ENCODE measurements around the gene HOXB3. TPM values are rescaled to one million over a fixed set of nuclear protein-coding genes. Genes with fewer than 3 reads are reported as not detected.
A peak's percentile ranks its signal among the peaks of the same experiment; 100 is the strongest.

HOXB3 gene
- total RNA-seq, 2 donors from 2014 or later: 9.0 to 15.4 TPM

DNA sequence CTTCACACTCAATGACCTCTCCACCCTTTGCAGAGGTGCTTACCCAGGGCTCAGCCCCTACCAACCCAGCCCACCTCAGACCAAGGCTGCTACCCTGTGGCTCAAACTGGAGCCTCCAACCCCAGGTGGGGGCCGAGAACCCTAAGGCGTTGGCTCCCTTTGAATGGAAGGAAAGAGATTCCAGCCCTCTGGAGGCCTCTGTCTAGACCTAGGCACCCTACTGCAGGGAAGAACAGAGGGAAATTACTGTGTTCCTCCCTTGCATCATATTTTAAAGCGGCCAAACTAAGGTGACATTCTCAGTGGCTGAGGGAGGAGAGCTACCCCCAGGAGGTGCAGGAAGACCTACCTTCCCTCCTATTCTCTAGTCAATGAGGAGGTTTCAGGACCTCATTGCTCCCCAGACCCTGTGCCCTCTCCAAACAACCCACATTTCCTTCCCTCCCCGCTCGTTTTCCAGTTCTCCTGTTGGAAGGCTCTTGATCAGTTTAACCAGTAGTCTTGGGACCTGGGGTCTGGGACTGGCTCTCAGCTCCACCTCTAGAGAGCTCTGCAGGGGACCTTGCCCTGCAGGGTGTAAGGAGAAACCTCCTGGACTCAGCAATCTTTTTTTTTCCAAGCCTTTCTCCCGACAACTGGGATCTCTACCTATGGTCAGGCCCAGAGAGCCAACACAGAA is 30.6 kb upstream of the HOXB3 start:
- ATAC-seq (no peak), DNase-seq (ENCODE audit: low spot score) (no peak)
- H3K9me3 Mint-ChIP-seq: no peaks in the 10 kb centered on the region
- H3K4me1 Mint-ChIP-seq (ENCODE audit: low read depth in 2 of 2): peaks cover 21 to 24% of the 10 kb centered on the region in 2 donors
- H3K27ac Mint-ChIP-seq: no peak overlapping the region
- no peaks in the 10 kb centered on the region for H3K36me3 Mint-ChIP-seq
- peak overlapping the region; percentile 47 for H3K4me3 Mint-ChIP-seq
- H3K27me3 Mint-ChIP-seq: peaks cover 63 to 87% of the 10 kb centered on the region in 2 donors

DNA sequence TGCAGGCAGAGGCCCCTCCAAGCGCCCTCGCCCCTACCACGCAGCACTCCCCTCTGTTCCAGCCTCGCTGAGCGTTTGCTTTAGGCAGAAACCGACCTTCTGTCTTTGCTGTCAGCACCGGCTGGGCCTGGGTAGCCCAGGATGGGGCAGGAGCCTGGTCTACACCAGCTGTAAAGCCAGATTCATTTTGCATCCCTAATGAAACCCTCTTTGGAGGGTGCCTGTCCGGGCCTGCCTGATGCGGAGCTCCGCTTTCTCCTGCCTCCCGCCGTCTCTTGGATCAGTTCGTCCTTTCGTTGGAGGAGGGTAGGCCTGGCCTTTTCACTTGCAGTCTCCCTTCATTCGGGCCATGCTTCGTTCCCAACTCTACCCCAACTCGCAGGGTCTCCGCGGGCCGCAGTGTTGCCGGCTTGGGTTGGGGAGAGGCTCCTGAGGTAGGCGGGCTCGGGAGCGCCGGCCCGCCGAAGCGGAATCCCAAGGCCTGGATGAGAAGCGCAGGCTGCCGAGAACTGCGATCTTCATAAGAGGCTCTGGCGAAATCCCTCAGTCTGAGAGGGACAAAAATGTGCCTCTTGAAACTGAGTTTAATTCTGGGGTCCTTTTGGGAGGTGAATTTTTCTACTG is 29.9 kb upstream of the HOXB3 start:
- no peak for ATAC-seq
- peaks cover 67 to 90% of the 10 kb centered on the region in 2 donors for H3K27me3 Mint-ChIP-seq
- peaks cover 20 to 25% of the 10 kb centered on the region in 2 donors for H3K4me1 Mint-ChIP-seq (ENCODE audit: low read depth in 2 of 2)
- no peak overlapping the region for H3K27ac Mint-ChIP-seq
- no peaks in the 10 kb centered on the region for H3K9me3 Mint-ChIP-seq
- H3K4me3 Mint-ChIP-seq: peak overlapping the region; percentile 55
- DNase-seq (ENCODE audit: low spot score): no peak
- H3K36me3 Mint-ChIP-seq: no peaks in the 10 kb centered on the region

- DNase-seq (ENCODE audit: low spot score) (peak; percentile 85), ATAC-seq (peak; percentile 82 to 83)
- Mint-ChIP-seq H3K36me3 (no peaks in the 10 kb centered on the region), H3K9me3 (no peaks in the 10 kb centered on the region), H3K4me3 (peak overlapping the region; percentile 65), H3K27me3 (peaks cover 67 to 93% of the 10 kb centered on the region in 2 donors), H3K4me1 (ENCODE audit: low read depth in 2 of 2) (peaks cover 30 to 38% of the 10 kb centered on the region in 2 donors), H3K27ac (peak overlapping the region; percentile 33 to 57)
These were observed 28.3 kb upstream of the HOXB3 start for GRCh38 chr17:48618256-48618896.

GRCh38 chr17:48617471-48618255 is 27.6 kb upstream of the HOXB3 start:
- Mint-ChIP-seq H3K4me3 (peak overlapping the region; percentile 23), H3K27ac (no peak overlapping the region)

DNA sequence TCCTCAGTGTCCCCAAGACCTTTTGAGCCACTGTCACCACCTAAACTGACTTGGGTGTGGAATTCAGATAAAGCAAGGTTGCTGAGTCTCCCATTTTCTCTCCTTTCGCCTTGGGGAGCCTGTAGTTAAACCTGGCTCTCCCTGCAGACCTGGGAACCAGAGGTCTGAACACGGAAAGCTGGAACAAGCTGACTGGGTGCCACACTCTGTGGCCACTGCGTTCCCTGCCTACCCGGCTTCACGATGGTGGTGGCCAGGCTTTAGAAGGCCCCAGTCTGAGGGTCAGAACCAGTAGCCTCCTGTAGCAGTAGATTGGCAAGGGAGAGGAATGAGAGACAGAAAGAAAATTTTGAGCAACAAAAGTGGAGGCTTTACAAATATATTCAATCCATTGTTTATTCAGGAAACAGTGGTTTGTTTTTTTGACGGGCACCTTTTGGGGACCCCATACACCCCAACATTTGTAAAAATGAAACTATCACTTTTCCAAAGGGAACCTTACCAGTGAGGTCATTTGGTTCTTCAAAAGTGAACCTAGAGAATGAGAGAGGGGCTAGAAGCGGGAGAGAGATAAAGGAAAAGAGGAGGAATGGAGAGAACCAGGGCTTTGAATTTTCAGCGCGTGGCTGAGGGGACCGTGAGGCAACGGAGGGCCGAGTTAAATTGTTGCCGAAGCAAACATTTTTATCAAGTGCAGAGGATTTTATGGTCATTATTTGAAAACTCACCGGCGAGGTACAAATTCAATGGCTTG is 26.9 kb upstream of the HOXB3 start:
- H3K27me3 Mint-ChIP-seq: peaks cover 61 to 81% of the 10 kb centered on the region in 2 donors
- H3K36me3 Mint-ChIP-seq: no peaks in the 10 kb centered on the region
- DNase-seq (ENCODE audit: low spot score) (no peak), ATAC-seq (no peak)
- H3K4me3 Mint-ChIP-seq: peak overlapping the region; percentile 23
- H3K4me1 Mint-ChIP-seq (ENCODE audit: low read depth in 2 of 2): peaks cover 39 to 49% of the 10 kb centered on the region in 2 donors
- H3K27ac Mint-ChIP-seq: peak overlapping the region; percentile 10 to 29
- no peaks in the 10 kb centered on the region for H3K9me3 Mint-ChIP-seq

More at GRCh38 chr17:48617471-48618255, 27.6 kb upstream of the HOXB3 start:
- no peak for ATAC-seq
- peaks cover 62 to 89% of the 10 kb centered on the region in 2 donors for H3K27me3 Mint-ChIP-seq
- H3K4me1 Mint-ChIP-seq (ENCODE audit: low read depth in 2 of 2): peaks cover 34 to 44% of the 10 kb centered on the region in 2 donors
- no peaks in the 10 kb centered on the region for H3K9me3 Mint-ChIP-seq
- DNase-seq (ENCODE audit: low spot score): no peak
- H3K36me3 Mint-ChIP-seq: no peaks in the 10 kb centered on the region

GRCh38 chr17:48615963-48616716 is 26.1 kb upstream of the HOXB3 start:
- no peaks in the 10 kb centered on the region for H3K36me3 Mint-ChIP-seq
- peaks cover 45 to 57% of the 10 kb centered on the region in 2 donors for H3K4me1 Mint-ChIP-seq (ENCODE audit: low read depth in 2 of 2)
- DNase-seq (ENCODE audit: low spot score) (no peak), ATAC-seq (no peak)
- H3K27ac Mint-ChIP-seq: peak overlapping the region in 1 of 2 donors; percentile 29
- peaks cover 56 to 74% of the 10 kb centered on the region in 2 donors for H3K27me3 Mint-ChIP-seq
- no peaks in the 10 kb centered on the region for H3K9me3 Mint-ChIP-seq
- H3K4me3 Mint-ChIP-seq: peak overlapping the region; percentile 23

GRCh38 chr17:48615047-48615962 is 25.3 kb upstream of the HOXB3 start, which contains the start of gene HOXB8:
Gene HOXB8, minus strand, starts transcription at chr17:48615292. Its CDS starts 588 bp downstream, at chr17:48614704.
- Mint-ChIP-seq H3K4me3 (peak within 1 kb of the TSS; percentile 85), H3K27ac (peak within 1 kb of the TSS in 1 of 2 donors; percentile 13), H3K9me3 (no peaks in the 10 kb centered on the region), H3K36me3 (no peaks in the 10 kb centered on the region), H3K27me3 (peaks cover 50 to 67% of the 10 kb centered on the region in 2 donors), H3K4me1 (ENCODE audit: low read depth in 2 of 2) (peaks cover 49 to 62% of the 10 kb centered on the region in 2 donors)
- DNase-seq (ENCODE audit: low spot score) (no peak), ATAC-seq (no peak)

DNA sequence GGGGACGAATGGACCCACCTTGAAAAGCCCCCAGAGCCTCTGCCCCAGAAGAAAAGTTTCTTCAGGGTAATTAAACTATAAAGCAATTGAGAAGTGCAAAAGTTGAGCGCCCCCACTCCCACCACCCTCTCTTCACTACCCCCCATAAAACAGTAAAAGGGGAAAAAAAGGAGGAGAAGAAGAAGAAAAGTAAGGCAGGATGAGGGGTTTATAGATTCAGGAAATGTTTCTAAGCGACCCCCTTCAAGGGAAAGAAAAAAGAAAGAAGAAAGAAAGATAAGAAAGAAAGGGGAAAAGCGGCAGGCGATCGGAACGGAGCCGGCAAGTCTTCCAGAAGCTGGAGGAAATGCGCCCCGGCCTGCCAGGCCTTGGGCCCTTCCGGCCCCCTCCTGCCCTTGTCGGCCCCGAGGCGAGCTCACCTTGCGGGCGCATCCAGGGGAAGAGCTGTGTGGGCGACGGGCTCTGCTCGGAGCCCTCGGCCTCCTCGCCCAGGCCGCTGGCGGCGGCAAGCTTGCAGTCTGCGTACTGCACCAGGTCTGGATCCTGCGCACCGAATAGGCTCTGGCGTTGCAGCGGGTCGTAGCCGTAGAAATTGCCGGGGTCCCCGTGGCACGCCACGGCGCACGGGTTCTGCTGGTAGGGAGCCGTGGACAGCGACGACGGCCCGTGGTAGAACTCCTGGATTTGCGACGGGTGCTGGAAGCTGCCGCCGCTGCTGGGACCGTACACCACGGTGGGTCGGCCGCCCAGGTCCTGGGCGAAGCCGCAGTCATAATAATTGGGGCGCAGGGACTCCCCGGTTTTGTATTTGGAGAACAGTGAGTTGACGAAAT is 24.0 kb upstream of the HOXB3 start:
- H3K9me3 Mint-ChIP-seq: no peaks in the 10 kb centered on the region
- DNase-seq (ENCODE audit: low spot score): no peak
- H3K4me1 Mint-ChIP-seq (ENCODE audit: low read depth in 2 of 2): peaks cover 50 to 57% of the 10 kb centered on the region in 2 donors
- peaks cover 46 to 57% of the 10 kb centered on the region in 2 donors for H3K27me3 Mint-ChIP-seq
- peak overlapping the region in 1 of 2 donors; percentile 53 for H3K27ac Mint-ChIP-seq
- no peak for ATAC-seq
- no peaks in the 10 kb centered on the region for H3K36me3 Mint-ChIP-seq
- peak overlapping the region; percentile 85 for H3K4me3 Mint-ChIP-seq

DNA sequence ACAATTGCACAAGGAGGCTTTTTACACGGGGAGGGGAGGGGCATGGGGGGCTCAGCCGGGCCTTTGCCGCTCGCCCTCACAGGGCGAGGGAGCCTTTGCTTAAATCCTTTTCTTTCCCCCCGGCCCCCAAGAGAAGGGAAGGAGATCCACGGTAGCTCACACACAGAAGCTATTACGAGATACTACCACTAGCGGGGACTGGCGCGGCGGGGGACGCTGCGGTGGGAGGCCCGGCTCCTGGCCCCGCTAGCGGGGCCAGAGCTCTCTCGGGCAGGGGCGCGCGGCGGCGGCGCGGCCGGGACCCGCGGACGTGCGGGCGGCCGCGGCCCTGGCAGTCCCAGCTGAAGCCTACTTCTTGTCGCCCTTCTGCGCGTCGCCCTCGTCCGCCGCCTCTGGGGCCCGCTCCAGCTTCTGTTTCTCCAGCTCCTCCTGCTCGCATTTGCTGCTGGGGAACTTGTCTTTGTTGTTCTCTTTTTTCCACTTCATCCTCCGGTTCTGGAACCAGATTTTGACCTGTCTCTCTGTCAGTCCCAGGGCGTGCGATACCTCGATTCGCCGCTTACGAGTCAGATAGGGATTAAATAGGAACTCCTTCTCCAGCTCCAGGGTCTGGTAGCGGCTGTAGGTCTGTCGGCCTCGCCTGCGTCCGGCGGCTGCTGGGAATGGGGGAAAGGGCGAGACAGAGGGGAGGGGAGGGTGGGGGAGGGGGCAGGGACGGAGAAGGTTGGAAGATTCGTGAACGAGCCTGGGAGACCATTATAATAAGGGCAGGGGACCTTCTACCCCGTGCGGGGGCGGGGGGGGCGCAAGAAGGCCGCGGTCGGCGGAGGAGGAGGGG is 23.0 kb upstream of the HOXB3 start:
- no peaks in the 10 kb centered on the region for H3K36me3 Mint-ChIP-seq
- ATAC-seq (peak; percentile 71 to 73), DNase-seq (ENCODE audit: low spot score) (no peak)
- peaks cover 47 to 49% of the 10 kb centered on the region in 2 donors for H3K4me1 Mint-ChIP-seq (ENCODE audit: low read depth in 2 of 2)
- peak overlapping the region; percentile 53 to 86 for H3K27ac Mint-ChIP-seq
- H3K4me3 Mint-ChIP-seq: peak overlapping the region; percentile 85
- H3K9me3 Mint-ChIP-seq: no peaks in the 10 kb centered on the region
- H3K27me3 Mint-ChIP-seq: peaks cover 46 to 47% of the 10 kb centered on the region in 2 donors

GRCh38 chr17:48612456-48612853 is 22.4 kb upstream of the HOXB3 start:
- Mint-ChIP-seq H3K27me3 (peaks cover 46 to 47% of the 10 kb centered on the region in 2 donors), H3K4me3 (peak overlapping the region; percentile 85), H3K27ac (peak overlapping the region; percentile 17 to 86), H3K9me3 (no peaks in the 10 kb centered on the region), H3K36me3 (no peaks in the 10 kb centered on the region), H3K4me1 (ENCODE audit: low read depth in 2 of 2) (peaks cover 45 to 48% of the 10 kb centered on the region in 2 donors)
- no peak for ATAC-seq
- no peak for DNase-seq (ENCODE audit: low spot score)
